Fibroblast of villous mesenchyme (primary cell): ENCODE measurements around the gene CFAP97D2. TPM values are rescaled to one million over a fixed set of nuclear protein-coding genes. Genes with fewer than 3 reads are reported as not detected.
"Not testable (repeated sequence)": the region's sequence is repeated elsewhere in the genome, so short reads cannot be mapped to it uniquely, and the experiment has no call there.

Source experiments
- DNase-seq: peaks from one replicate; pipeline ENCODE4 v3.0.0-alpha.2; 2010; ENCODE audit warnings: low read depth
- H3K4me3 ChIP-seq: 2 replicates; pipeline ENCODE4 v1.5.1; 2011; ENCODE audit warnings: low read depth, mild to moderate bottlenecking, low read length
- CTCF ChIP-seq: IDR thresholded peaks from 2 replicates; pipeline ENCODE4 v1.5.1; 2012; ENCODE audit warnings: low read depth, mild to moderate bottlenecking, low read length; ENCODE audit not compliant: insufficient read depth
- total RNA-seq: library from RNA; depleted of rRNA; stranded (reverse); fragments of >200 nt; gene quantifications from 2 replicates; pipeline ENCODE4 v1.2.3, GENCODE V29; 2012

Gene CFAP97D2
- total RNA-seq, 1 donor: not detected

GRCh38 chr13:114155320-114155719 lies 23.7 kb upstream of the CFAP97D2 start:
- no peak for TF ChIP-seq CTCF
- no peak for DNase-seq
- H3K4me3 ChIP-seq: no peak overlapping the region

- H3K4me3 ChIP-seq: no peak overlapping the region
- TF ChIP-seq CTCF: no peak
- no peak for DNase-seq
Observed at GRCh38 chr13:114155926-114156883, 22.9 kb upstream of the CFAP97D2 start.

GRCh38 chr13:114157869-114158495 lies 21.1 kb upstream of the CFAP97D2 start:
- DNase-seq: no peak
- H3K4me3 ChIP-seq: no peak overlapping the region
- no peak for TF ChIP-seq CTCF

- not testable (repeated sequence) for DNase-seq, H3K4me3 ChIP-seq
Observed at GRCh38 chr13:114158869-114159666, 20.0 kb upstream of the CFAP97D2 start.

- no peak for DNase-seq
- TF ChIP-seq CTCF: no peak
Observed at GRCh38 chr13:114161028-114161556, 18.0 kb upstream of the CFAP97D2 start.

GRCh38 chr13:114161644-114162532 lies 17.2 kb upstream of the CFAP97D2 start:
- H3K4me3 ChIP-seq: peak overlapping the region; percentile 21
- DNase-seq: peak; percentile 34
- TF ChIP-seq CTCF: no peak

More at GRCh38 chr13:114161028-114161556, 18.0 kb upstream of the CFAP97D2 start:
- H3K4me3 ChIP-seq: no peak overlapping the region
